NCI-H1048 (cell line): ENCODE measurements around the gene ZBTB7B.

ENCODE experiments used
- DNase-seq: peaks from one replicate; lab custom pipeline; 2025; lab: John Stamatoyannopoulos, UW

The ZBTB7B gene

GRCh38 chr1:155003766-155004351 lies 1.3 kb downstream of the ZBTB7B start:
- no peak for DNase-seq

- no peak for DNase-seq
Measured at GRCh38 chr1:155004352-155005075, 1.9 kb downstream of the ZBTB7B start.

GRCh38 chr1:155005076-155006011 lies 2.7 kb downstream of the ZBTB7B start:
- DNase-seq, result no peak

GRCh38 chr1:155006601-155007101 lies 4.0 kb downstream of the ZBTB7B start:
- no peak for DNase-seq

GRCh38 chr1:155007251-155007828 lies 4.7 kb downstream of the ZBTB7B start:
- no peak for DNase-seq

- no peak for DNase-seq
Measured at GRCh38 chr1:155008015-155008941, 5.7 kb downstream of the ZBTB7B start.

GRCh38 chr1:155009221-155009711 lies 6.7 kb downstream of the ZBTB7B start:
- DNase-seq, result no peak

GRCh38 chr1:155009742-155010141 lies 7.1 kb downstream of the ZBTB7B start:
- DNase-seq, result no peak

GRCh38 chr1:155010211-155010918 lies 7.8 kb downstream of the ZBTB7B start:
- DNase-seq, result no peak

- DNase-seq, result no peak
Measured at GRCh38 chr1:155011004-155011416, 8.4 kb downstream of the ZBTB7B start.

GRCh38 chr1:155011437-155012025 lies 8.9 kb downstream of the ZBTB7B start:
- DNase-seq, result no peak

- no peak for DNase-seq
Measured at GRCh38 chr1:155012026-155012546, 9.5 kb downstream of the ZBTB7B start.

- no peak for DNase-seq
Measured at GRCh38 chr1:155012776-155013602, 10.4 kb downstream of the ZBTB7B start.

- DNase-seq, result no peak
Measured at GRCh38 chr1:155013632-155014031, 11.0 kb downstream of the ZBTB7B start.

GRCh38 chr1:155014709-155015508 lies 12.3 kb downstream of the ZBTB7B start:
- DNase-seq, result no peak

- no peak for DNase-seq
Measured at GRCh38 chr1:155015527-155016230, 13.1 kb downstream of the ZBTB7B start.

- DNase-seq, result no peak
Measured at GRCh38 chr1:155016231-155016831, 13.7 kb downstream of the ZBTB7B start.
